H1 (cell line): ENCODE results near the gene ZNF521. TPM values are rescaled to one million over a fixed set of nuclear protein-coding genes. Genes with fewer than 3 reads are reported as not detected.

ENCODE experiments used
- CTCF ChIA-PET: fragments of 300-600 bp; sonication (Branson Sonifier 250); formaldehyde crosslinking; loops from one replicate; lab custom pipeline; 2021; ENCODE audit not compliant: partially characterized antibody; lab: Charles Lee
- POLR2A ChIA-PET: fragments of 300-600 bp; sonication (Branson Sonifier 250); formaldehyde crosslinking; loops from one replicate; lab custom pipeline; 2021; ENCODE audit warnings: inconsistent platforms; ENCODE audit not compliant: partially characterized antibody; lab: Charles Lee
- DNase-seq, 2 experiments: peaks; one replicate each; pipeline versions ENCODE4 v3.0.0 to v3.0.0-alpha.2; 2010 to 2022; ENCODE audit warnings: low spot score in 2 of 2, low read depth in 1 of 2, mixed read lengths in 1 of 2
- FAIRE-seq: peaks from 2 replicates; lab custom pipeline; 2011; peaks lifted over from hg19 to GRCh38; lab: Jason Lieb, UNC
- H2AFZ ChIP-seq: 2 replicates; pipeline ENCODE4 v1.8.1; 2012; ENCODE audit warnings: low read length, inconsistent platforms
- H2AK5ac ChIP-seq: 2 replicates; pipeline ENCODE4 v1.6.1; 2013; ENCODE audit warnings: low read depth, low read length
- H2BK120ac ChIP-seq: replicated peaks from 2 replicates; pipeline ENCODE3; 2013; ENCODE audit warnings: low read depth, low read length, inconsistent platforms
- H2BK12ac ChIP-seq: 2 replicates; pipeline ENCODE4 v1.6.1; 2013; ENCODE audit warnings: low read depth, low read length
- H2BK15ac ChIP-seq: 2 replicates; pipeline ENCODE4 v1.6.1; 2013; ENCODE audit warnings: low read length
- H2BK20ac ChIP-seq: 2 replicates; pipeline ENCODE4 v1.6.1; 2013; ENCODE audit warnings: low read length
- H2BK5ac ChIP-seq: 2 replicates; pipeline ENCODE4 v1.6.1; 2013; ENCODE audit warnings: low read depth, low read length
- H3K14ac ChIP-seq: 2 replicates; pipeline ENCODE4 v1.6.1; 2013; ENCODE audit warnings: inconsistent platforms; ENCODE audit not compliant: insufficient read length
- H3K18ac ChIP-seq: 2 replicates; pipeline ENCODE4 v1.6.1; 2013; ENCODE audit warnings: low read length; ENCODE audit errors: extremely low read depth
- H3K23ac ChIP-seq: 2 replicates; pipeline ENCODE4 v1.6.1; 2013; ENCODE audit warnings: inconsistent platforms; ENCODE audit not compliant: insufficient read length
- H3K23me2 ChIP-seq: 2 replicates; pipeline ENCODE4 v1.6.1; 2013; ENCODE audit warnings: low read depth, low read length
- H3K27ac ChIP-seq: 2 replicates; pipeline ENCODE4 v1.6.1; 2011; ENCODE audit warnings: low read depth, low read length, inconsistent platforms
- H3K27me3 ChIP-seq, 4 experiments: replicated peaks in 1 of 4; 1 replicate in 1 of 4; 2 replicates in 3 of 4; pipeline versions ENCODE4 v1.6.1 to v1.8.1; 2011 to 2013; ENCODE audit warnings: low read length in 3 of 4, mild to moderate bottlenecking in 3 of 4, inconsistent platforms in 2 of 4, mixed read lengths in 2 of 4, moderate library complexity in 1 of 4; ENCODE audit not compliant: control insufficient read depth in 3 of 4, insufficient read depth in 3 of 4; ENCODE audit errors: extremely low read depth in 1 of 4
- H3K36me3 ChIP-seq, 4 experiments: 2 replicates each; pipeline versions ENCODE4 v1.6.1 to v1.8.1; 2011 to 2013; ENCODE audit warnings: mild to moderate bottlenecking in 4 of 4, low read length in 3 of 4, moderate library complexity in 2 of 4, control low read depth in 1 of 4, inconsistent platforms in 1 of 4; ENCODE audit not compliant: insufficient read depth in 4 of 4, control insufficient read depth in 2 of 4
- H3K4ac ChIP-seq: replicated peaks from 2 replicates; pipeline ENCODE3; 2013; ENCODE audit warnings: low read length, low read depth, mixed read lengths, inconsistent platforms; ENCODE audit not compliant: insufficient read length
- H3K4me1 ChIP-seq, 4 experiments: replicated peaks in 1 of 4; 1 replicate in 1 of 4; 2 replicates in 3 of 4; pipeline versions ENCODE4 v1.6.1 to v1.8.1; 2011 to 2013; ENCODE audit warnings: low read length in 3 of 4, inconsistent platforms in 2 of 4, mixed read lengths in 1 of 4; ENCODE audit not compliant: insufficient read depth in 4 of 4, control insufficient read depth in 3 of 4
- H3K4me2 ChIP-seq, 2 experiments: 2 replicates each; pipeline versions ENCODE4 v1.6.1 to v1.8.1; 2011 to 2013; ENCODE audit warnings: low read depth in 2 of 2, low read length in 2 of 2, control low read depth in 1 of 2, inconsistent platforms in 1 of 2, mild to moderate bottlenecking in 1 of 2; ENCODE audit not compliant: insufficient read depth in 1 of 2
- H3K4me3 ChIP-seq, 4 experiments: fragments of 200-600, 300-600 bp in 1 of 4; sonication (generic), shearing (Covaris generic), sonication (Bioruptor Twin) in 1 of 4; 2 replicates each; pipeline versions ENCODE4 v1.5.1 to v1.8.1; 2011 to 2016; ENCODE audit warnings: low read length in 4 of 4, low read depth in 3 of 4, control low read depth in 2 of 4, inconsistent platforms in 2 of 4, mild to moderate bottlenecking in 2 of 4, mixed read lengths in 1 of 4, moderate library complexity in 1 of 4; ENCODE audit not compliant: insufficient read depth in 2 of 4; ENCODE audit errors: extremely low read depth in 1 of 4
- H3K56ac ChIP-seq: replicated peaks from 2 replicates; pipeline ENCODE3; 2013; ENCODE audit warnings: low read depth, mild to moderate bottlenecking, mixed read lengths, low read length, inconsistent platforms; ENCODE audit not compliant: insufficient read length
- H3K79me1 ChIP-seq: 2 replicates; pipeline ENCODE4 v1.6.1; 2013; ENCODE audit warnings: low read depth, low read length, control low read depth
- H3K79me2 ChIP-seq, 2 experiments: 2 replicates each; pipeline versions ENCODE4 v1.6.1 to v1.8.1; 2012 to 2013; ENCODE audit warnings: low read length in 2 of 2, mild to moderate bottlenecking in 2 of 2, inconsistent platforms in 1 of 2; ENCODE audit not compliant: insufficient read depth in 2 of 2, control insufficient read depth in 1 of 2
- H3K9ac ChIP-seq, 4 experiments: replicated peaks in 1 of 4; 1 replicate in 1 of 4; 2 replicates in 3 of 4; pipeline versions ENCODE4 v1.6.1 to v1.8.1; 2011 to 2013; ENCODE audit warnings: low read depth in 3 of 4, low read length in 3 of 4, control low read depth in 2 of 4, mild to moderate bottlenecking in 2 of 4, moderate library complexity in 2 of 4, inconsistent platforms in 1 of 4; ENCODE audit errors: extremely low read depth in 1 of 4
- H3K9me3 ChIP-seq, 2 experiments: 2 replicates each; pipeline versions ENCODE4 v1.6.1 to v1.8.1; 2012 to 2013; ENCODE audit warnings: mild to moderate bottlenecking in 2 of 2, moderate library complexity in 2 of 2, control low read depth in 1 of 2, inconsistent platforms in 1 of 2, low read depth in 1 of 2, low read length in 1 of 2, mixed read lengths in 1 of 2; ENCODE audit not compliant: insufficient read depth in 2 of 2
- H4K20me1 ChIP-seq, 2 experiments: replicated peaks in 1 of 2; 2 replicates each; pipeline versions ENCODE3 to v1.8.1; 2011 to 2013; ENCODE audit warnings: inconsistent platforms in 2 of 2, low read length in 2 of 2, mild to moderate bottlenecking in 1 of 2; ENCODE audit not compliant: insufficient read depth in 2 of 2, control insufficient read depth in 1 of 2
- H4K5ac ChIP-seq: 2 replicates; pipeline ENCODE4 v1.6.1; 2013; ENCODE audit warnings: low read length, low read depth, mixed read lengths, inconsistent platforms; ENCODE audit not compliant: insufficient read length
- H4K8ac ChIP-seq: 2 replicates; pipeline ENCODE4 v1.8.0; 2013; ENCODE audit warnings: mild to moderate bottlenecking, moderate library complexity, low read length, inconsistent platforms; ENCODE audit not compliant: insufficient read depth; ENCODE audit errors: extremely low read depth
- H4K91ac ChIP-seq: replicated peaks from 2 replicates; pipeline ENCODE3; 2013; ENCODE audit warnings: low read length, mixed read lengths, inconsistent platforms; ENCODE audit not compliant: insufficient read length
- E2F6 ChIP-seq: IDR thresholded peaks from 2 replicates; pipeline ENCODE4 v1.6.1; 2012; ENCODE audit warnings: inconsistent platforms
- HDAC6 ChIP-seq: IDR thresholded peaks from one replicate; pipeline ENCODE4 v1.7.1; 2012; ENCODE audit warnings: low read depth, mild to moderate bottlenecking, inconsistent platforms, low read length, moderate library complexity
- JUND ChIP-seq: IDR thresholded peaks from 2 replicates; pipeline ENCODE4 v1.6.1; 2011; ENCODE audit warnings: mild to moderate bottlenecking, improper control_type of control experiment, low read length
- MAFK ChIP-seq: IDR thresholded peaks from 2 replicates; pipeline ENCODE4 v1.6.1; 2012; ENCODE audit warnings: low read depth, mild to moderate bottlenecking, improper control_type of control experiment, low read length
- RAD21 ChIP-seq, 2 experiments: IDR thresholded peaks in 1 of 2; conservative IDR thresholded peaks in 1 of 2; 2 replicates each; pipeline ENCODE4 v1.6.1; 2011; ENCODE audit warnings: low read depth in 2 of 2, low read length in 2 of 2, improper control_type of control experiment in 1 of 2, inconsistent platforms in 1 of 2, mild to moderate bottlenecking in 1 of 2, moderate library complexity in 1 of 2
- SP4 ChIP-seq: IDR thresholded peaks from 2 replicates; pipeline ENCODE4 v1.6.1; 2012; ENCODE audit warnings: low read length, inconsistent platforms
- SUZ12 ChIP-seq: fragments of 200-600 bp; sonication (generic); IDR thresholded peaks from 2 replicates; pipeline ENCODE4 v1.6.1; 2012; ENCODE audit warnings: mild to moderate bottlenecking, inconsistent platforms, low read length, moderate library complexity, mixed read lengths
- WGBS, 2 experiments: shearing (Covaris generic) in 1 of 2; methylation state at CpG; one replicate each; pipeline versions ENCODE4 v1.1.6 to v1.1.7; 2013 to 2015; ENCODE audit warnings: low lambda C conversion rate in 2 of 2, mixed read lengths in 2 of 2, inconsistent platforms in 1 of 2, low coverage in 1 of 2, missing lambda C conversion rate in 1 of 2; ENCODE audit not compliant: insufficient replicate concordance in 2 of 2, insufficient coverage in 1 of 2, insufficient read length in 1 of 2; ENCODE audit errors: extremely low coverage in 1 of 2, missing lambda C conversion rate in 1 of 2; 5-methylcytosine and 5-hydroxymethylcytosine counted together
- polyA plus RNA-seq, 7 experiments: library from polyadenylated mRNA; depleted of rRNA in 3 of 7; stranded (reverse) in 5 of 7; unstranded in 2 of 7; fragments of >200 nt in 5 of 7; fragments of 200-250 nt in 2 of 7; gene quantifications; 1 replicate in 5 of 7; 2 replicates in 1 of 7; 4 replicates in 1 of 7; pipeline versions ENCODE4 v1.2.1 to v1.2.3, GENCODE V29; 2011 to 2013; ENCODE audit warnings: missing spikeins in 2 of 7, mixed read lengths in 2 of 7
- total RNA-seq: library from RNA; stranded (reverse); fragmentation: NEBNext Ultra II Directional; extraction: Animal tissue kit (Norgen Biotek cat#: 25700); gene quantifications from 2 replicates; pipeline ENCODE4 v1.2.1, GENCODE V29; 2021

ZNF521 gene
- total and polyA plus RNA-seq, 2 of the 8 experiments (the other 6 are each of a cell fraction or from before 2014, with no cell fraction given) = 9.5 to 15.8 TPM

GRCh38 chr18:25370391-25370790 lies 18.4 kb upstream of the ZNF521 start:
- no peaks in the 10 kb centered on the region for H3K4me1 ChIP-seq

More at GRCh38 chr18:25370391-25370790, 18.4 kb upstream of the ZNF521 start:
- Histone ChIP-seq H2BK5ac (no peak overlapping the region), H3K79me1 (no peaks in the 10 kb centered on the region), H3K4ac (no peak overlapping the region), H3K36me3 (no peaks in the 10 kb centered on the region), H3K14ac (no peak overlapping the region), H3K4me3 (no peak overlapping the region), H3K23me2 (no peaks in the 10 kb centered on the region; the same call in 1 of the 2 replicates), H2BK15ac (no peak overlapping the region), H2AK5ac (no peak overlapping the region), H2BK12ac (no peak overlapping the region), H3K27me3 (no peaks in the 10 kb centered on the region), H2BK20ac (no peak overlapping the region), H3K79me2 (no peaks in the 10 kb centered on the region), H4K5ac (no peak overlapping the region), H3K9me3 (no peaks in the 10 kb centered on the region), H4K91ac (no peak overlapping the region), H4K20me1 (no peaks in the 10 kb centered on the region), H3K23ac (no peak overlapping the region), H2BK120ac (no peak overlapping the region), H3K18ac (no peak overlapping the region), H3K27ac (no peak overlapping the region), H3K9ac (no peak overlapping the region), H3K4me2 (no peak overlapping the region), H4K8ac (no peak overlapping the region), H2AFZ (no peak overlapping the region), H3K56ac (no peak overlapping the region)
- 83% methylated on average over 5 of the region's 5 CpGs; no CpG with 5 or more reads in 1 of the 2 experiments for WGBS, 2 experiments
- TF ChIP-seq MAFK (no peak), SP4 (no peak), HDAC6 (no peak), E2F6 (no peak), RAD21 (IDR thresholded peaks at IDR 0.05 in 1 of 2, conservative IDR thresholded peaks at IDR 0.05 in 1 of 2; ENCODE audit: low read depth in 2 of 2, low read length in 2 of 2) (no peak), JUND (no peak), SUZ12 (no peak)
- FAIRE-seq (no peak), DNase-seq (no peak)
- ChIA-PET CTCF (interaction anchor here (0.9 kb wide), 1 partner anchor 9 kb away, joined by 3 read pairs; no protein-coding TSS in a partner anchor), POLR2A (no interaction called here)
